ENCODE measurements around the gene TSC1. TPM values are rescaled to one million over a fixed set of nuclear protein-coding genes. Genes with fewer than 3 reads are reported as not detected.
"Not testable (repeated sequence)": the region's sequence is repeated elsewhere in the genome, so short reads cannot be mapped to it uniquely, and the experiment has no call there.

The TSC1 gene
- 10 to 100 TPM; 45.7 to 48.0 TPM for total RNA-seq
- polyA plus RNA-seq (ENCODE audit: insufficient read length in 6 of 6): 10 to 100 TPM; 44.4 to 60.3 (median 52.3) TPM
- long read RNA-seq, donor 1, full-length matches to known transcripts: 13 of 72 reads
- long read RNA-seq, donor 1, partial matches to known transcripts: 54 of 72 reads
- long read RNA-seq, donor 1, other reads (novel, unspliced or antisense): 5 of 72 reads
- long read RNA-seq, donor 2, full-length matches to known transcripts: 7 of 7 reads
- long read RNA-seq, donor 2, partial matches to known transcripts: 0 of 7 reads
- long read RNA-seq, donor 2, other reads (novel, unspliced or antisense): 0 of 7 reads
- long read RNA-seq, donor 3, partial matches to known transcripts: 0 of 4 reads
- long read RNA-seq, donor 3, other reads (novel, unspliced or antisense): 0 of 4 reads
- long read RNA-seq, donor 4, partial matches to known transcripts: 0 of 3 reads
- long read RNA-seq, donor 4, other reads (novel, unspliced or antisense): 2 of 3 reads
- long read RNA-seq, donor 5, partial matches to known transcripts: 0 of 2 reads
- long read RNA-seq, donor 5, other reads (novel, unspliced or antisense): 0 of 2 reads
- long read RNA-seq, donor 6, partial matches to known transcripts: 4,254 of 4,261 reads
- long read RNA-seq, donor 6, other reads (novel, unspliced or antisense): 0 of 4,261 reads
- long read RNA-seq, donor 7, transcript TSC1-243 (9 exons, 3,917 nt): major isoform, 5 of 9 reads
- long read RNA-seq, donor 7, partial matches to known transcripts: 0 of 9 reads
- long read RNA-seq, donor 7, other reads (novel, unspliced or antisense): 0 of 9 reads
- long read RNA-seq, donor 8, full-length matches to known transcripts: 5 of 26 reads
- long read RNA-seq, donor 8, partial matches to known transcripts: 21 of 26 reads
- long read RNA-seq, donor 8, other reads (novel, unspliced or antisense): 0 of 26 reads
- long read RNA-seq, donor 9: 0 reads
- long read RNA-seq, donor 10, partial matches to known transcripts: 0 of 1 reads
- long read RNA-seq, donor 10, other reads (novel, unspliced or antisense): 1 of 1 reads
- long read RNA-seq, donor 11: 0 reads
- long read RNA-seq, donor 12, full-length matches to known transcripts: 4 of 103 reads
- long read RNA-seq, donor 12, partial matches to known transcripts: 88 of 103 reads
- long read RNA-seq, donor 12, other reads (novel, unspliced or antisense): 11 of 103 reads

- H3K27ac ChIP-seq: peak within 1 kb of the TSS; percentile 97 to 98
- peaks cover 12 to 35% of the 10 kb centered on the region in 2 donors for H3K4me1 ChIP-seq
- DNase-seq (peak; percentile 95 to 99 (median 96)), ATAC-seq (peak; percentile 94)
- no peaks in the 10 kb centered on the region for H3K36me3 ChIP-seq
- H3K27me3 ChIP-seq: no peaks in the 10 kb centered on the region
- intact Hi-C loops (cut with DNase I): no loop called here
- no peak for TF ChIP-seq CTCF (IDR thresholded peaks at IDR 0.05)
- no peaks in the 10 kb centered on the region for H3K9me3 ChIP-seq
- H3K4me3 ChIP-seq: peak within 1 kb of the TSS; percentile 97 to 99
Measured at GRCh38 chr9:132944294-132945185, at the start of gene TSC1. TSS of gene TSC1 (minus strand) at chr9:132944616. CDS start at chr9:132928872, 15,744 bp downstream.

- DNase-seq (no peak), ATAC-seq (no peak)
- H3K27me3 ChIP-seq: peaks cover 0 to 70% of the 10 kb centered on the region in 2 donors
- H3K27ac ChIP-seq: no peak overlapping the region
- intact Hi-C loops (cut with DNase I): no loop called here
- no peaks in the 10 kb centered on the region for H3K9me3 ChIP-seq
- no peaks in the 10 kb centered on the region for H3K36me3 ChIP-seq
- no peak for TF ChIP-seq CTCF (IDR thresholded peaks at IDR 0.05)
- H3K4me1 ChIP-seq: peaks cover 0 to 3% of the 10 kb centered on the region in 2 donors
- no peak overlapping the region for H3K4me3 ChIP-seq
Measured at GRCh38 chr9:132993511-132993939, 49.1 kb upstream of the TSC1 start.

GRCh38 chr9:132991351-132992300 is 47.2 kb upstream of the TSC1 start:
- H3K27me3 ChIP-seq: peaks cover 0 to 71% of the 10 kb centered on the region in 2 donors
- no peak for TF ChIP-seq CTCF (IDR thresholded peaks at IDR 0.05)

GRCh38 chr9:132990781-132991180 is 46.4 kb upstream of the TSC1 start:
- Histone ChIP-seq H3K36me3 (no peaks in the 10 kb centered on the region), H3K4me1 (peaks cover 0 to 3% of the 10 kb centered on the region in 2 donors), H3K9me3 (no peaks in the 10 kb centered on the region), H3K4me3 (no peak overlapping the region), H3K27ac (no peak overlapping the region), H3K27me3 (peaks cover 0 to 70% of the 10 kb centered on the region in 2 donors)
- intact Hi-C loops (cut with DNase I): no loop called here
- no peak for TF ChIP-seq CTCF (IDR thresholded peaks at IDR 0.05)
- no peak for DNase-seq
- no peak for ATAC-seq

More at GRCh38 chr9:132991351-132992300, 47.2 kb upstream of the TSC1 start:
- ATAC-seq (no peak), DNase-seq (no peak)
- Histone ChIP-seq H3K27ac (no peak overlapping the region), H3K36me3 (no peaks in the 10 kb centered on the region), H3K9me3 (no peaks in the 10 kb centered on the region), H3K4me1 (peaks cover 0 to 3% of the 10 kb centered on the region in 2 donors), H3K4me3 (no peak overlapping the region)
- intact Hi-C loops (cut with DNase I): no loop called here

GRCh38 chr9:132989998-132990557 is 45.7 kb upstream of the TSC1 start:
- intact Hi-C loops (cut with DNase I); H3K9me3 ChIP-seq; H3K36me3 ChIP-seq; H3K4me1 ChIP-seq; H3K27ac ChIP-seq; ATAC-seq; H3K4me3 ChIP-seq: not testable (repeated sequence)
- H3K27me3 ChIP-seq: peaks cover 0 to 72% of the 10 kb centered on the region in 2 donors
- peak in 1 of 4 donors; percentile 28 for DNase-seq
